ENCODE data around the gene ZNF98.

The ZNF98 gene

DNA sequence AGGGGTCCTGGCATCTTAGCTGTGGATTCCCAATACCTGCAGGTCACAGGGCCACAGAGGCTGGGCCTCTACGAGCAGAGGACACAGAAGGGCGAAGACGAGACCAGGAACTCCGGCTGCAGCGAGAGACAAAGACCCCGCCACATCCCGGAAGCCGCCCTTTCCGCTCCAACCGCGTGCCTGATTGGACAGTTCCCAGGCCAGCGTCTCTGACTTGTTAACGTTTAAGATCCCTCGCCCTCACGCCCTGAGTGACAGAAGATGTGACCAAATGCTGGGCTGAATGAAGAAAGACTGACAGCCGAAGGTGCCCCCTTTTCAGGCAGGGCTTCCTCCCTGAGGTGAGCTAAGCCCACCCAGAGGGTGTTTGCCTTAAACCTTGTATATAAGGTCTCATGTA, at the start of gene ZNF98:
ZNF98 (minus strand) TSS at position 136 of the 400 bp plus-strand sequence; CDS start at position 14, 122 bp downstream.
- DNase-seq (ENCODE audit: low read depth): no peak

DNA sequence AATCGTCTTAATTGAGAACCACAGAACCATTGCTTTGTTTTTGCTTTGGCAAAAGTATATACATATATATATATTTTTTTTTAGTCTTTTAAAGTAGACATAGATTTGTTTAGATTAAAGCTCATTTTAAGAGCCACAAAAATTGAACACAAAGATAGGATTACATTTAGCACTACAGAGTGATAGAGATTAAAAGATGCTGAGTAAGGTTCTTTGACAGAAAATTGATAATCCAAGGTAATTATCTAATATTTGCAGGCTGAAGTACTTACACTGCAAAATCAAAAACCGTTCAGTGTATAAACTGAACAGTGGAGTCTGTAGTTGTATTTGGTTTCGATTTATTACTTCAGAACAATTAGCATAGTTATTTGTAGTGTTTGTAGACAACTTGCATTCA, 24.5 kb upstream of the ZNF98 start:
- no peak for DNase-seq (ENCODE audit: low read depth)

DNA sequence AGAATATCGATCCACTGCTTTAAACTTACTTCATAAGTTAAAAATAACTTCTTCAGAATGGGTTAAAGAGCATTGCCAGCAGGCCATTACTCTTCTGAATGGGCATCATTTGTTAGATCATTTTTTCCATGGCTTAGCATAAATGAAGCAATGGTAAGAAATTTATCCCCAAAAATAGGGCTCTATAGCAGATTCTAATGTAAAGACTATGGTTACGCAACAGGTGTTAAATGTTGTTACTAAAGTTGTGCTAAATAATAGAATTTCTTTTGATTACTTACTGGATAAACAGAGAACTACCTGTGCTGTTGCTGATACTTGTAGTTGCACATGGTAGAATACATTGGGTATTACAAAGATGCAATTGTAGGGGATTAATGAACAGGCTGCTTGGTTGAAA, 15.9 kb upstream of the ZNF98 start:
- no peak for DNase-seq (ENCODE audit: low read depth)

DNA sequence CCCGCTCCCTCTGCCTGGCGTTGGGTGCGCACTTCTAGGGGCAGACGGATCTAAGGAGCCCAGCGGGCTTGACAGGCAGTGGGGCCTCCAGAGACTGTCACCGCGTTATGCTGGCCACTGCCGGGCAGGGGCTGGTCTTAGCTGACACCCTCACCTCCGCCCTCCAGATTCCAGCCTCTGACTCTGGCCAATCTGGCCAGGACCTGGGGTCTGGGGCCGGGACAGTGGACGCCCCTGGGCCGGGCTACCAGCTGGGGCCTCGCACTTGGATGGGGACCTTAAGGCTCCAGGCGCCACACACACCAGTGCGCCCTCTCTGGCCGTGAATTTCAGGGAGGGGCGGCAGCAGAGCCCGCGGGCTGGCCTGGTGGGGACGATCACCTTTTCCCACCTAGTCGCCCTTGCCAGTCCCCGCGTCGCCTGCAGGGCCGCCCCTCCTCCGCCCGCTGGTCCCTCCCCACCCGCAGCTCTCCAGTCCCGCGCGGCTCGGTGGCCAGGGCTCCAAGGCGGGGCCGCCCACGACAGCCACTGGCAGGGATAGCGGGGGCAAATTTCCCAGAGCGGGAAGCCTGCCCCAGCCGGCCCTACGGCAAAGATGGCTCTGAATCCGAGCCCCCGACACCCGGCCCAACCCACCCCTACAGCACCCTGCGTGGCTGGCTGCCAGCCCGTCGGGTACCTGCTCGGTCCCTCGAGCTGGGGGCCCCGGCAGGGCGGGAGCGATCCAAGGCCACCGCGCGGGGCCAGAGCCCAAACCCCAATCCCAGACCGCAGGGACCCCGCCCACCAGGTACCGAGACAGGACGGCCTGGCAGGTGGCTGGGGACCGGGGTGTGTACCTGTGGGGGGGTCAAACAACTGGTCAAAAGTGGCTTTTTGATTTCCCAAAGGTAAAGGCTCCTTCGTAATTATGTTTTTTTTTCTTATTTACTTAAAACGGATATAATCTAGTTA, 6.1 kb upstream of the ZNF98 start:
- DNase-seq (ENCODE audit: low read depth): no peak

DNA sequence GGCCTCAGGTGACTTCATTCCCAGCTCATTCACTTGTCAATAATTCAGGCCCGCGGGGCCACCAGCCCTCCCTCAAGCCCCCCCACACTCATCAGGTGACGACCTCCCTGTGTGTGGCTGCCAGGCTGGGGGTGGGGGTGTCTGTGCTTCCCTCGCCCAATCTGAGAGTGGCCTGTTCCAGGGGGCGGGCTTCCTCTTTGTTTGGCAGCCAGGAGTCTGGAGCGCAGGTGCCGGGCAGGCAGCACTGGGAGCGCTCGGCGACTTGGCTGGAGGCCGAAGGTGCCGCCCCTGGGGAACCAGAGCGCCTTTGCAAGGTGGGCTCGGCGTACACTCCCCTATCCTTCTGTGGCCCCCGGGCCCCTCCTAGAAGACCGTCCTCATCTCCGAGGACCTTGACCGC, 5.4 kb upstream of the ZNF98 start:
- no peak for DNase-seq (ENCODE audit: low read depth)

DNA sequence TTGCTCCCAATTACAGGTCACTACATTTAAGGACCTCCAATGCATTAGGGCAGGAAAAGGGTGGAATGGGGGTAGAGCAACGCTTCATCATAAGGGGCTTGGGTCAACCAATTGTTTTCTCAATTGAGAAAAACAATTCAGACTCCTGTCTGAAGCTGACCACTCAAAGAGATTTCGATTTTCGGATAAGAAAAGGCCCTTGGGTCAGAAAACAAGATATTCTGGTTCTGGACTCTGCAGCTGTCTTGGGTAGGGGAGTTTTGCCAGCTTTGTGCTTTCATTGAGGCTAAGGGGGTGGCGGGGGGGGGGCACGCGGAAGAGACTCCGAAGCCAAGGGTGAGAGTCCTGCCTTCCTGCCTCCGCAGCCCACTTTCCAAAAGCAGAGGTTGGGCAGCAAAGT, 4.8 kb upstream of the ZNF98 start:
- no peak for DNase-seq (ENCODE audit: low read depth)

DNA sequence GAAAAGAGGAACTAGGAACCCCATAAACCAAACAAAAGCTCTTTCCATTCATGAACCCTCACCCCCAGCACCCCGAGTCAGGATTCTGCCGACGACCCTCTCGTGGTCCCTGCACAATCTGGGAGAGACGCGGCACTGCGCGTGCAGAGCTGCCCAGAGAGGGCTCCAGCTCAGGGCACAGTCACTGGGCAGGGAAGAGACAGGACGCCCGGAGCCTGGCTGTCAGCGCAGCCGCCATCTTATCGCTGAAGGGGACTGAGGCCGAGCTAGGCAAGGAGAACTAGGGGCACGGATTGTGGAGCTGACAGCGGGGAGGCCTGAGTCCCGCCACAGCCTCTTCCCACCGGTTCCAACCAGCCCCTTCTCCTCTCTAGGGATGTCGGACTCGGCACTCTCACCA, 349 bp downstream of the ZNF98 start:
- DNase-seq (ENCODE audit: low read depth): no peak

DNA sequence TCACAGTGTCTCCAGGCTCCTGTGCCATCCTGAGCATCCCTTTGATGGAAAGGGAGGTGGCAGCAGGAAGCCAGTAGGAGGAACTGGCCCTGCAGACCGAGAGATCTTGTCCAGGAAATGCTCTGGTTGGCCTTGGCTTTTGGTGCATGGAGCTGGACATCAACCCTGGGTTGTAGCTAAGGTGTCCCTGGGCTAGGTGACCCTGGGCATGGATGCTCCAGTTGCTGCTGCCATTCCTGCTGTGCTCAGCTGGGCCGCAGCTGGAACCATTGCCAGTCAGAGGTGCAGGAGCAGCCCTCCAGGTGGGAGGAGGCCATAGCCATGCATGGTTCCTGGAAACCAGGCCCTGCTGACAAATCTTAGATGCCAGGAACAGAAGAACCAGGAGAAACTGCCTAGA, 67.5 kb downstream of the ZNF98 start:
- DNase-seq (ENCODE audit: low read depth): no peak
